Right lobe of liver (tissue), 6 donors: Measurements from ENCODE around the gene HSD17B12. TPM values are rescaled to one million over a fixed set of nuclear protein-coding genes. Genes with fewer than 3 reads are reported as not detected.

Experiments
- ATAC-seq, 4 donors: fragments of 200-7000 bp; cut with Tn5 transposase; one replicate each; pipeline ENCODE4 v1.9.1; 2020; ENCODE audit warnings: mild to moderate bottlenecking in 4 of 4, moderate library complexity in 4 of 4
- DNase-seq, 3 donors: peaks; one replicate each; pipeline ENCODE4 v3.0.0-alpha.2; 2020
- H3K27ac ChIP-seq, 3 donors: fragments of 200-600 bp; one replicate each; pipeline ENCODE4 v1.8.0; 2022
- H3K27me3 ChIP-seq, 2 donors: fragments of 200-600 bp; one replicate each; pipeline ENCODE4 v1.8.0; 2022
- H3K36me3 ChIP-seq, 4 donors: fragments of 200-600 bp; sonication (generic) in 1 of 4; one replicate each; pipeline versions ENCODE4 v1.5.1 to v1.8.0; 2017 to 2022; ENCODE audit warnings: control low read depth in 1 of 4
- H3K4me1 ChIP-seq, 4 donors: fragments of 200-600 bp; sonication (generic) in 1 of 4; one replicate each; pipeline versions ENCODE4 v1.5.1 to v1.8.0; 2017 to 2022; ENCODE audit warnings: control low read depth in 1 of 4
- H3K4me3 ChIP-seq, 3 donors: fragments of 200-600 bp; one replicate each; pipeline ENCODE4 v1.8.0; 2022
- H3K9me3 ChIP-seq, 4 donors: fragments of 200-600 bp; sonication (generic) in 1 of 4; one replicate each; pipeline versions ENCODE4 v1.5.1 to v1.8.0; 2017 to 2022; ENCODE audit warnings: control low read depth in 1 of 4
- POLR2A ChIP-seq: fragments of 450-650 bp; IDR thresholded peaks from one replicate; pipeline ENCODE4 v1.6.1; 2017; ENCODE audit warnings: antibody characterized with exemption, mild to moderate bottlenecking
- WGBS: methylation state at CpG from one replicate; pipeline ENCODE4 v1.1.6; 2018; ENCODE audit warnings: low coverage, low lambda C conversion rate; ENCODE audit not compliant: insufficient coverage; ENCODE audit errors: missing lambda C conversion rate; 5-methylcytosine and 5-hydroxymethylcytosine counted together
- intact Hi-C, 2 donors: fragments of 100-400 bp; cut with DNase I; formaldehyde crosslinking; loops; one replicate each; pipeline versions ENCODE4 v1.11.2 to v1.14.1; 2022
- total RNA-seq, 6 experiments: library from RNA; depleted of rRNA in 2 of 6; stranded (reverse); fragments of >200 nt in 2 of 6; fragmentation: NEBNext Ultra II Directional in 3 of 6; extraction: Animal tissue kit (Norgen Biotek cat#: 25700) in 3 of 6; gene quantifications; one replicate each; pipeline versions ENCODE4 v1.1.0 to v1.2.4, GENCODE V29; 2016 to 2023
- TF ChIP-seq, protein P1 (sequence below), 4 donors: fragments of 200-600 bp in 3 of 4; fragments of 450-650 bp in 1 of 4; IDR thresholded peaks; one replicate each; pipeline versions ENCODE4 v1.5.1 to v1.8.0; 2016 to 2022; ENCODE audit warnings: antibody characterized with exemption in 4 of 4, mild to moderate bottlenecking in 2 of 4
- donor health status: DM: no; HTN: yes; CAD: no.
- donor health status: DM: no; HTN: no; CAD: no.
- donor health status: DM: no; HTN: no; CAD: no.
- donor health status: DM: no; HTN: yes; CAD: no.
- donor health status: DM: no; HTN: yes; CAD: no.

The HSD17B12 gene
- total RNA-seq, 6 experiments from 2014 or later: 68.3 to 107 (median 93.2) TPM

DNA sequence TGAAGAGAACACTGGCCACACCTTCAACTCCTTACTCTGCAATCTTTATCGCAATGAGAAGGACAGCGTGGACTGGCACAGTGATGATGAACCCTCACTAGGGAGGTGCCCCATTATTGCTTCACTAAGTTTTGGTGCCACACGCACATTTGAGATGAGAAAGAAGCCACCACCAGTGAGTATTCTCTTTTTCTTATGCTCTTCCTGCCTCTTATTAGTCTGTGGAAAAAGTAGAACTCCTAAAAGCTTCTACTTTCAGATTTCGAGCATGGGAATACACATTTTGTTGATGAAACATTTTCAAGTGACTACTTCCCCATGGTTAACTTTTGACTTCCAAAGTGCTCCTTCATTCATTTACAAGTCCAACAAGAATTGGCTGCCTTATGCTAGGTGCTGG, 221.0 kb downstream of the HSD17B12 start:
- no peak for DNase-seq
- H3K4me3 ChIP-seq: no peak overlapping the region
- H3K27me3 ChIP-seq: no peaks in the 10 kb centered on the region
- H3K36me3 ChIP-seq: peaks cover 0 to 36% (median 4%) of the 10 kb centered on the region in 4 donors
- no peaks in the 10 kb centered on the region for H3K4me1 ChIP-seq
- H3K9me3 ChIP-seq: no peaks in the 10 kb centered on the region
- intact Hi-C loops: no loop called here
- no peak overlapping the region for H3K27ac ChIP-seq
- TF ChIP-seq POLR2A: no peak
- TF ChIP-seq, protein P1, sequence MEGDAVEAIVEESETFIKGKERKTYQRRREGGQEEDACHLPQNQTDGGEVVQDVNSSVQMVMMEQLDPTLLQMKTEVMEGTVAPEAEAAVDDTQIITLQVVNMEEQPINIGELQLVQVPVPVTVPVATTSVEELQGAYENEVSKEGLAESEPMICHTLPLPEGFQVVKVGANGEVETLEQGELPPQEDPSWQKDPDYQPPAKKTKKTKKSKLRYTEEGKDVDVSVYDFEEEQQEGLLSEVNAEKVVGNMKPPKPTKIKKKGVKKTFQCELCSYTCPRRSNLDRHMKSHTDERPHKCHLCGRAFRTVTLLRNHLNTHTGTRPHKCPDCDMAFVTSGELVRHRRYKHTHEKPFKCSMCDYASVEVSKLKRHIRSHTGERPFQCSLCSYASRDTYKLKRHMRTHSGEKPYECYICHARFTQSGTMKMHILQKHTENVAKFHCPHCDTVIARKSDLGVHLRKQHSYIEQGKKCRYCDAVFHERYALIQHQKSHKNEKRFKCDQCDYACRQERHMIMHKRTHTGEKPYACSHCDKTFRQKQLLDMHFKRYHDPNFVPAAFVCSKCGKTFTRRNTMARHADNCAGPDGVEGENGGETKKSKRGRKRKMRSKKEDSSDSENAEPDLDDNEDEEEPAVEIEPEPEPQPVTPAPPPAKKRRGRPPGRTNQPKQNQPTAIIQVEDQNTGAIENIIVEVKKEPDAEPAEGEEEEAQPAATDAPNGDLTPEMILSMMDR (IDR thresholded peaks at IDR 0.05): no peak
- ATAC-seq: no peak
- 93% methylated on average over 2 of the region's 4 CpGs for WGBS

DNA sequence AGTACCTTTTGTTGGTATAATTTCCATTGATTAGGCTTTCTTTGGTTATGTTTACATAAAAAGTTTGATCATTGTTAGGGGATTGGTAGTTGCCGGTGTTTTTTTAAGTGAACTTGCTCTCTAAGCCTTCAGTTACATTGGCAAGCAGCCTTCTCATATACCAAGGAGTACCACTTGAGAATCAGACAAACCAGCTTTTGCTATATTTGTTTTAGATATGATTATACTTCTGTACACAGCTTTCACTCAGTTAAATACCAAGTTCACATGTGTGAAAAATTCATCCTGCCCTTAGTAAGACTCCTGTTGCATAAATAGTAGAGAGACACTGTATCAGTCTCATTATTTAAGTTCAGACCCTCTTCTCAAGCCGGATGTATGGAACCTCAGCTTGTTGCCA, 222.5 kb downstream of the HSD17B12 start:
- TF ChIP-seq, protein P1 (IDR thresholded peaks at IDR 0.05): no peak
- TF ChIP-seq POLR2A: no peak
- H3K36me3 ChIP-seq: peaks cover 0 to 22% (median 4%) of the 10 kb centered on the region in 4 donors
- H3K27ac ChIP-seq: no peak overlapping the region
- no peaks in the 10 kb centered on the region for H3K27me3 ChIP-seq
- ATAC-seq (no peak), DNase-seq (no peak)
- no peak overlapping the region for H3K4me3 ChIP-seq
- intact Hi-C loops: no loop called here
- 81% methylated on average over 2 of the region's 2 CpGs for WGBS
- no peaks in the 10 kb centered on the region for H3K4me1 ChIP-seq
- no peaks in the 10 kb centered on the region for H3K9me3 ChIP-seq

DNA sequence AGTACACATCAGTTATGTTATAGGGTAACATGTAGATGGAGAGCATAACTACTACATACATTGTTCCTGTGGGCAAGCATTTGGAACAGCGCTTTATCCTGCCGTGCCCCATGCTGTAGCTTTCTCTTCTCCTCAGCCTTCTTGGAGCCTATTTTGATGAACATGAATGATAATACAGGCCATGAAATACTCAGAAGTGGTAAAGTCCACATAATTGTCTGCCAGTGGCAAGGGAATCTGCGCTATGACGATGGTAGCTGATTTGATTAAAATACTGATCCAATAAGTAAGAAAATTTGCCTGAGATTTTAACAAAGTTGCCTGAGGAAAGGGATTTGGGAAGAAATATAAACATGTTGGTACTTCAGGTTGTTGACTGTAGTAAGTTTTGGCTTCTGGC, 223.4 kb downstream of the HSD17B12 start:
- H3K27me3 ChIP-seq: no peaks in the 10 kb centered on the region

DNA sequence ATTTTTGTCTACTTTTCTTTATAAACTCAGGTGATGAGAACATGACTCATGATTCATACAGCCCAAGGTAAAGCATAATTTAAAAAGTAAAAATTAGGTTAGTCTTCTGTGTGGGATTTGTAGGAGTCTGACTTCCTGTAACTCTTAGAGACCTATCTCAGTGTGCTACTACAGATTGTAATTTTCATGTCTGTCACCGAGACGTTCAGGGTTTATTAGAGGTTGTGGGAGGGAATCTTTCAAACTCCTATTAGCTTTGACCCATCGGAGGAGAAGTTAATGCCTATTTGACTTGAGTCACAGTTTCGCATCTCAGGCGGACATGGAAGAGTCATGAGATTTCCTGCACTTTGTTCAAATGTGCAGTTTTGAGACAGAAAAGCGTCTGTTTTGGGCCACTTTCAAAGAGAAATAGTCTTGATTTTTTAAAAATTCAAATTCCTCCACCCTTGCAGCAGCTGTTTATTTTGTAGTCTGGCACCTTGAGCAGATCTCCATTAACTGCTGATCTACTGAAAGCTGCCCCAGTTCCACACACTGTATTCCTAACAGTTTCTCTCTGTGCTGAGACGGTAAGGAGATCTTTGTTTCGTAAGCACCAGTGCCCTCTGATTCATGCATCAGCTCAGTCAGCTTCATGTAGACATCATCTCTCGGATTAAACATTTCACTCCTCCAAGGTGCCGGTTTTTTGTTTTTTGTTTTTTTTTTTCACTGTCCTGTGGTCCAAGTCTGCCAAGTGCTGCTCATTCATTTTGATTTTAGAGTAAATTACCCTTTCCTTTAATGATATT, 224.4 kb downstream of the HSD17B12 start:
- intact Hi-C loops: no loop called here
- WGBS: 61% methylated on average over 10 of the region's 10 CpGs
- Histone ChIP-seq H3K27me3 (no peaks in the 10 kb centered on the region), H3K36me3 (peaks cover 0 to 12% (median 7%) of the 10 kb centered on the region in 4 donors), H3K27ac (peak overlapping the region; percentile 20 to 76 (median 47)), H3K4me1 (no peaks in the 10 kb centered on the region), H3K4me3 (no peak overlapping the region), H3K9me3 (no peaks in the 10 kb centered on the region)
- ATAC-seq (peak; percentile 52 to 72 (median 64)), DNase-seq (no peak)
- TF ChIP-seq, protein P1 (IDR thresholded peaks at IDR 0.05): no peak
- no peak for TF ChIP-seq POLR2A

More for the DNA sequence above, 223.4 kb downstream of the HSD17B12 start:
- TF ChIP-seq, protein P1 (IDR thresholded peaks at IDR 0.05): no peak
- TF ChIP-seq POLR2A: no peak
- no peaks in the 10 kb centered on the region for H3K9me3 ChIP-seq
- H3K4me1 ChIP-seq: no peaks in the 10 kb centered on the region
- intact Hi-C loops: no loop called here
- no peak for DNase-seq
- no peak overlapping the region for H3K4me3 ChIP-seq
- no peak overlapping the region for H3K27ac ChIP-seq
- ATAC-seq: no peak
- 92% methylated on average over 4 of the region's 4 CpGs for WGBS
- H3K36me3 ChIP-seq: peaks cover 0 to 16% (median 5%) of the 10 kb centered on the region in 4 donors
